ENCODE results near the gene IL21.

Gene IL21

GRCh38 chr4:122636697-122637096, 15.8 kb upstream of the IL21 start:
- no peaks in the 10 kb centered on the region for H3K36me3 ChIP-seq

GRCh38 chr4:122635205-122635604, 14.3 kb upstream of the IL21 start:
- H3K27ac ChIP-seq, result no peak overlapping the region
- H3K4me1 ChIP-seq, result peaks cover 0 to 10% (median 0%) of the 10 kb centered on the region in 10 experiments; a peak in 2 of 20 replicates
- no peak overlapping the region for H3K4me2 ChIP-seq
- H3K4me3 ChIP-seq, result no peak overlapping the region
- H3K36me3 ChIP-seq, result no peaks in the 10 kb centered on the region
- no peak for TF ChIP-seq Cebpa-rat (IDR thresholded peaks at IDR 0.05)
- no peaks in the 10 kb centered on the region for H4K20me1 ChIP-seq
- H3K9ac ChIP-seq, result no peak overlapping the region
- H3K27me3 ChIP-seq, result no peaks in the 10 kb centered on the region
- H3K9me3 ChIP-seq (replicated peaks in 1 of 11), result no peaks in the 10 kb centered on the region

More at GRCh38 chr4:122636697-122637096, 15.8 kb upstream of the IL21 start:
- H3K9me3 ChIP-seq (replicated peaks in 1 of 11), result no peaks in the 10 kb centered on the region
- H3K4me1 ChIP-seq, result peaks cover 0 to 10% (median 0%) of the 10 kb centered on the region in 10 experiments; a peak in 2 of 20 replicates
- H3K4me3 ChIP-seq, result no peak overlapping the region
- H3K27ac ChIP-seq, result no peak overlapping the region
- TF ChIP-seq Cebpa-rat (IDR thresholded peaks at IDR 0.05), result no peak
- H3K9ac ChIP-seq, result no peak overlapping the region
- H4K20me1 ChIP-seq, result no peaks in the 10 kb centered on the region
- peak overlapping the region in 2 of 11 experiments; percentile 2 to 53; a peak in 3 of 22 replicates for H3K4me2 ChIP-seq
- H3K27me3 ChIP-seq, result no peaks in the 10 kb centered on the region

- Histone ChIP-seq H3K4me1 (peaks cover 0 to 15% (median 2%) of the 10 kb centered on the region in 10 experiments; a peak in 8 of 20 replicates), H3K4me3 (no peak overlapping the region), H3K9me3 (replicated peaks in 1 of 11) (no peaks in the 10 kb centered on the region), H3K4me2 (no peak overlapping the region), H4K20me1 (no peaks in the 10 kb centered on the region), H3K36me3 (no peaks in the 10 kb centered on the region), H3K27me3 (no peaks in the 10 kb centered on the region), H3K9ac (no peak overlapping the region), H3K27ac (no peak overlapping the region)
- TF ChIP-seq Cebpa-rat (IDR thresholded peaks at IDR 0.05), result no peak
These were observed 12.3 kb upstream of the IL21 start for GRCh38 chr4:122633211-122633610.

GRCh38 chr4:122632396-122633143, 11.7 kb upstream of the IL21 start:
- H4K20me1 ChIP-seq, result no peaks in the 10 kb centered on the region
- no peak for TF ChIP-seq Cebpa-rat (IDR thresholded peaks at IDR 0.05)
- H3K27me3 ChIP-seq, result no peaks in the 10 kb centered on the region
- H3K4me1 ChIP-seq, result peaks cover 0 to 15% (median 2%) of the 10 kb centered on the region in 10 experiments; a peak in 8 of 20 replicates
- no peak overlapping the region for H3K4me3 ChIP-seq
- H3K27ac ChIP-seq, result no peak overlapping the region
- H3K9me3 ChIP-seq (replicated peaks in 1 of 11), result no peaks in the 10 kb centered on the region
- no peak overlapping the region for H3K9ac ChIP-seq
- H3K4me2 ChIP-seq, result no peak overlapping the region; a peak in 1 of 22 replicates
- no peaks in the 10 kb centered on the region for H3K36me3 ChIP-seq

GRCh38 chr4:122625156-122625555, 4.3 kb upstream of the IL21 start:
- H4K20me1 ChIP-seq, result no peaks in the 10 kb centered on the region
- H3K9ac ChIP-seq, result no peak overlapping the region
- TF ChIP-seq Cebpa-rat (IDR thresholded peaks at IDR 0.05), result no peak
- H3K4me2 ChIP-seq, result no peak overlapping the region
- H3K27me3 ChIP-seq, result no peaks in the 10 kb centered on the region
- H3K9me3 ChIP-seq (replicated peaks in 1 of 11), result no peaks in the 10 kb centered on the region
- H3K4me3 ChIP-seq, result no peak overlapping the region
- H3K4me1 ChIP-seq, result peaks cover 0 to 10% (median 0%) of the 10 kb centered on the region in 10 experiments; a peak in 6 of 20 replicates
- H3K27ac ChIP-seq, result no peak overlapping the region
- no peaks in the 10 kb centered on the region for H3K36me3 ChIP-seq

GRCh38 chr4:122624205-122624604, 3.3 kb upstream of the IL21 start:
- TF ChIP-seq Cebpa-rat (IDR thresholded peaks at IDR 0.05), result no peak
- Histone ChIP-seq H3K27ac (no peak overlapping the region), H3K9me3 (replicated peaks in 1 of 11) (no peaks in the 10 kb centered on the region), H3K36me3 (no peaks in the 10 kb centered on the region), H3K27me3 (no peaks in the 10 kb centered on the region), H4K20me1 (no peaks in the 10 kb centered on the region), H3K4me3 (no peak overlapping the region), H3K9ac (no peak overlapping the region), H3K4me2 (no peak overlapping the region), H3K4me1 (peaks cover 0 to under 1% (median 0%) of the 10 kb centered on the region in 10 experiments; a peak in 2 of 20 replicates)

GRCh38 chr4:122623637-122624166, 2.8 kb upstream of the IL21 start:
- Histone ChIP-seq H3K27ac (no peak overlapping the region), H4K20me1 (no peaks in the 10 kb centered on the region), H3K4me1 (no peaks in the 10 kb centered on the region), H3K4me2 (no peak overlapping the region), H3K9ac (no peak overlapping the region), H3K36me3 (no peaks in the 10 kb centered on the region), H3K4me3 (no peak overlapping the region), H3K27me3 (no peaks in the 10 kb centered on the region), H3K9me3 (replicated peaks in 1 of 11) (no peaks in the 10 kb centered on the region)
- no peak for TF ChIP-seq Cebpa-rat (IDR thresholded peaks at IDR 0.05)

- H4K20me1 ChIP-seq, result no peaks in the 10 kb centered on the region
- no peaks in the 10 kb centered on the region for H3K27me3 ChIP-seq
- no peak overlapping the region for H3K27ac ChIP-seq
- no peaks in the 10 kb centered on the region for H3K9me3 ChIP-seq (replicated peaks in 1 of 11)
- no peak overlapping the region for H3K4me3 ChIP-seq
- H3K4me2 ChIP-seq, result no peak overlapping the region
- no peak for TF ChIP-seq Cebpa-rat (IDR thresholded peaks at IDR 0.05)
- H3K36me3 ChIP-seq, result no peaks in the 10 kb centered on the region
- no peaks in the 10 kb centered on the region for H3K4me1 ChIP-seq
- no peak overlapping the region for H3K9ac ChIP-seq
These were observed 1.5 kb upstream of the IL21 start for GRCh38 chr4:122622400-122622799.

GRCh38 chr4:122619611-122620010, 1.3 kb downstream of the IL21 start:
- H3K9me3 ChIP-seq (replicated peaks in 1 of 11), result no peaks in the 10 kb centered on the region
- no peak for TF ChIP-seq Cebpa-rat (IDR thresholded peaks at IDR 0.05)
- no peak overlapping the region for H3K4me3 ChIP-seq
- H3K4me1 ChIP-seq, result no peaks in the 10 kb centered on the region
- no peak overlapping the region for H3K27ac ChIP-seq
- no peaks in the 10 kb centered on the region for H3K27me3 ChIP-seq
- no peak overlapping the region for H3K9ac ChIP-seq
- H3K4me2 ChIP-seq, result no peak overlapping the region
- no peaks in the 10 kb centered on the region for H3K36me3 ChIP-seq
- H4K20me1 ChIP-seq, result no peaks in the 10 kb centered on the region
